GM12872 (cell line): Measurements from ENCODE around the gene OR8G1.

Experiments
- CTCF ChIP-seq: IDR thresholded peaks from 3 replicates; pipeline ENCODE4 v1.5.1; 2011; ENCODE audit warnings: low read depth, mild to moderate bottlenecking, low read length, moderate library complexity; ENCODE audit not compliant: insufficient read depth

OR8G1 gene

GRCh38 chr11:124240621-124241397 is at the start of gene OR8G1:
Gene OR8G1 (plus strand): TSS chr11:124241095. CDS start chr11:124249676, 8,581 bp downstream.
- no peak for TF ChIP-seq CTCF

DNA sequence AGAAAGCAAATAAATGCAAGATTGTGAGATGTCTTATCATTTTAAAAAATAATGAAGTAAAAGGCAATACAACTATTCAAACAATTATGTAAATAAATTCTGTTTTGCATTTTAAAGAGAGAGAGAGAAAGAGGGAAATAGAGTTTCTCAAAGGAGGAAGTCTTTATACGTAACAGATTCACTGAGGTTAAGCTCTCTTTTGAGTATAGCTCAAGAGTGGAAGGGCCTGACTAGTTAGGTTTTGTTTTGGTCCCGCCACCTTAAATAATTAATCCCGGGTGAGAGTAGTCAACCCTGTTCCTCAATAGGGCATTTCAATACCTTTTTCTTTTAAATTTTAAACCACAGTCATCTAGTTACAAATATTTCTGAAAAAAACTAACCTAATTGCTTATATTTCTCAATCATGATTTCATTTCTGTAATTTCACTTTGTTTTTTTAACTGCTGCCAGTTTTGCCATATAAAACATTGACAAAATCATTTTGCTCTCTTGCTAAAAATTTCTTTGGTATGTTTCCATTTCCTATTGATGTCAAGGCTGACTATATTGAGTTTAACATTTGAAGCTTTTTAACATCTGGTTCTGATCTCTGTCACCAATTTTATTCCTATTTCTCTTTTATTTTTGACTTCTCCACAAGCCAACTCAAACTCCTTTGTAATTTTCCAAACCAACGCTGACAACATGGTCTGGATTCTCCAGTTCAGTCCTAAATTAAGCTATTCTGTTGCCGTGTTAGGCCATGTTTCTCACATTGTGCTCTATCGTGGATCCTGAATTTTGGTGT is 47.5 kb upstream of the OR8G1 start:
- TF ChIP-seq CTCF, result no peak

DNA sequence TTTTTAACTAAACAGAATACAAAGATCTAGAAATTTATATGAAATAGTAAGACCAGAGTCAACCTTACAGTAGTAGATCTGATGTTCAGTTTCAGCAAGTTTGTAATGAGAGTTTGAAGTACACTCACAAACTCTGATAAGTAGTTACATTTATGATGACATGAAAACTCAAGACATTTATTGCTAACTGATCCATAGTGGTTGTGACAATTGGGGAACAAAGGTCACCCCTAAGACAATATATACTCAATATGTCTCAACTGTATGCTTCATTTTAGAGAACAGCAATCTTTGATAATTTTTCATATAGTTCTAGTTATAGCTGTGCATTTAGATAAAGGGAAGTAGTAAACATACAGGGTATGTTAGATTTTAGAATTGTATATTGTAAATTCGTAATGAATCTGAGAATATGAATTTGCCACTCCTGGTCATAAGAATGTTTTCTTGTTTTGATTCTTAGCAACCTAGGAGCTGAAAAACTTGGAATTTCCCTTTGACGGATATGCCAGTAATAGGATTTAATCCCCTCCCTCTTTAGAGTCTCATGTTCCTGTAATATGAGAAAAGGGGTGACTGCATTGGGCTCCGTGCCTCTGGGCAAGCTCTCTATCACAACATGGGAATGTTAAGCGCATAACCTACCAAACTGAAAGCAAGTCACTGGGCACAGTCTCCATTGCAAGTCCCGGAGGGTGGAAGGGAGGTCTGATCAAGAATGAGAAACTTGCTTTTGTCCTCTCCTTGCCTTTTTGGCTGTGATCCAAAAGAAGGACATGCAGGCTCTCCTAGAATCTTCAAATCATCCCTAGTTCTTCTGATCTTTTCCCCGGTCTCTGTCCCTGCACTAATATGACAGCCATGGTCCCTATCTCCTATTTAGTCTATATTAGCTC is 46.4 kb upstream of the OR8G1 start:
- no peak for TF ChIP-seq CTCF

GRCh38 chr11:124195189-124195734 is 45.6 kb upstream of the OR8G1 start:
- peak; percentile 76 for TF ChIP-seq CTCF

- no peak for TF ChIP-seq CTCF
Measured at GRCh38 chr11:124197999-124198398, 42.9 kb upstream of the OR8G1 start.

DNA sequence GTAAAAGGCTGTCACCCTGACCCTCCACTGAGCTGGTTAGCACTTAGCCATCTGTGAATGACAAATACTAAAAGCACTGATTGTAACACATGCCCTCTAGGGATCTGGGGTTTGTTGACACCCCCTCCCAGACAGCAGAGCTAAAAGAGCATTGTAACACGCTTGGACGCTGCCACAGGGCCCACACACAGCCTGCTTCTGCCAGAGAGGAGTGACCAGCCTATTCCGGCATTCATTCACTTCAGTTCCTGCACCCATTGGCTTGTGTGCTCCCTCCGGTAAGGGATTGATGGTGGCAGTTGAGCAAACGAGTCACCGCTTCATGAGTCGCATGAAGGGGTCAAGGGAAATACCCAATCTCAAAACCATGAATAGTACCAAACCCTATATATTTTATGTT is 42.0 kb upstream of the OR8G1 start:
- no peak for TF ChIP-seq CTCF
